Measurements from ENCODE around the gene PREX1. TPM values are rescaled to one million over a fixed set of nuclear protein-coding genes. Genes with fewer than 3 reads are reported as not detected.

PREX1 gene
- total and polyA plus RNA-seq, 2 donors (not counting 1 experiment from before 2014, with no cell fraction given): 1.0 to 3.1 TPM

GRCh38 chr20:48799328-48800105, 28.3 kb downstream of the PREX1 start:
- no peak overlapping the region for H3K9ac ChIP-seq (ENCODE audit: insufficient read depth, low read length)
- no peaks in the 10 kb centered on the region for H3K79me2 ChIP-seq (ENCODE audit: control insufficient read depth, insufficient read depth, low read length)
- H3K9me3 ChIP-seq (ENCODE audit: control insufficient read depth, insufficient read depth, low read depth, low read length): no peaks in the 10 kb centered on the region
- no peak overlapping the region for H2AFZ ChIP-seq (ENCODE audit: low read length)
- TF ChIP-seq, protein P1, sequence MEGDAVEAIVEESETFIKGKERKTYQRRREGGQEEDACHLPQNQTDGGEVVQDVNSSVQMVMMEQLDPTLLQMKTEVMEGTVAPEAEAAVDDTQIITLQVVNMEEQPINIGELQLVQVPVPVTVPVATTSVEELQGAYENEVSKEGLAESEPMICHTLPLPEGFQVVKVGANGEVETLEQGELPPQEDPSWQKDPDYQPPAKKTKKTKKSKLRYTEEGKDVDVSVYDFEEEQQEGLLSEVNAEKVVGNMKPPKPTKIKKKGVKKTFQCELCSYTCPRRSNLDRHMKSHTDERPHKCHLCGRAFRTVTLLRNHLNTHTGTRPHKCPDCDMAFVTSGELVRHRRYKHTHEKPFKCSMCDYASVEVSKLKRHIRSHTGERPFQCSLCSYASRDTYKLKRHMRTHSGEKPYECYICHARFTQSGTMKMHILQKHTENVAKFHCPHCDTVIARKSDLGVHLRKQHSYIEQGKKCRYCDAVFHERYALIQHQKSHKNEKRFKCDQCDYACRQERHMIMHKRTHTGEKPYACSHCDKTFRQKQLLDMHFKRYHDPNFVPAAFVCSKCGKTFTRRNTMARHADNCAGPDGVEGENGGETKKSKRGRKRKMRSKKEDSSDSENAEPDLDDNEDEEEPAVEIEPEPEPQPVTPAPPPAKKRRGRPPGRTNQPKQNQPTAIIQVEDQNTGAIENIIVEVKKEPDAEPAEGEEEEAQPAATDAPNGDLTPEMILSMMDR (conservative IDR thresholded peaks at IDR 0.05 in 1 of 2, IDR thresholded peaks at IDR 0.05 in 1 of 2; ENCODE audit: low read depth in 1 of 2, low read length in 2 of 2): no peak
- no peak for TF ChIP-seq EZH2 (IDR thresholded peaks at IDR 0.05; ENCODE audit: low read length, missing control alignments)
- no peak for DNase-seq (ENCODE audit: low read depth in 2 of 2)
- no peaks in the 10 kb centered on the region for H3K4me1 ChIP-seq (ENCODE audit: control insufficient read depth, extremely low read depth, insufficient read depth, low read length)
- H3K4me2 ChIP-seq (ENCODE audit: extremely low read depth, insufficient read depth, low read length): no peak overlapping the region
- H3K27me3 ChIP-seq (ENCODE audit: control insufficient read depth, insufficient read depth, low read length): no peaks in the 10 kb centered on the region
- no peaks in the 10 kb centered on the region for H4K20me1 ChIP-seq (ENCODE audit: control insufficient read depth, extremely low read depth, insufficient read depth, low read length)
- no peaks in the 10 kb centered on the region for H3K36me3 ChIP-seq (ENCODE audit: control insufficient read depth, insufficient read depth, low read length)
- no peak overlapping the region for H3K4me3 ChIP-seq (replicated peaks in 1 of 4; ENCODE audit: control extremely low read depth in 1 of 4, insufficient read depth in 1 of 4, low read depth in 3 of 4, low read length in 4 of 4)
- H3K27ac ChIP-seq (ENCODE audit: insufficient read depth, low read length): no peak overlapping the region

DNA sequence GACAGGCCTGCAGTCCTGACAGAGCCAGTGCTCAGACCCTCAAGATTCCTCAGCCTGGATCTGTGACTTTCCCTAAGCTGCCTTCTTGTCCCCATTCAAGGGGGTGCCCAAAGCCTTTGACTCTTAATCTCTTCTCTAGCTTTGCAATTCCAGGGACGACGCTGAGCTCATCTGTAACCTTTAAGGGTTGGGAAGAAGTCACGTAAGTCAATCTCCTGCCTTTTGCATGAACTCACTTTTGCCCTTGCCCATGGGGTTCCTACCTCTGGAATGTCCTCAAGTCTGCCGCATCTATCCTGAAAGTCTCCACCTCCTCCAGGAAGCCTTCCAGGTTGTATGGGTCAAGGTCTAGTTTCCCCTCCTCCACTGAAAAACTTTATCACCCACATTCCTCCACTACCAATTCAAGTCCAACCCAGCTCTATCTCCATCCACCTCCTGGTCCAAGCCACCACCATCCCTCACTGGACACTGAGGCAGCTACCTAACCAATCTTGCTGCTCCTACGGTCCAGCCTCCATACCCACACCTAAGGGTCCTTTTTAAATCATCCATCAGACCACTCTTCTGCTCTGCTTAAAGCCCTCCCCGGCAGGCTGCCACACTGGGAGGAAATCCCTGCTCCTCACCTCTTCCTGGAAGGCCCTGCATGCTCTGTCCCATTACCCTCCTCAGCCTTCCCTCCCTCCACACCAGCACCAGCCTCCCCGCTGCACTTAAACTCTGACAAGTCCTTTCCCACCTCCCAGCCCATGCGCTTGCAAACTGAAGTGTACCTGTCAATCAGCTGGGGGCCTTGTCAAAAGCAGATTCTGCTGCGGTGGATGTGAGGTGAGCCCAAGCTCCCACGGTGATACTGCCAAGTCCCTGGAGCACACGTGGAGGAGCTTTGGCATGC, 29.7 kb downstream of the PREX1 start:
- no peak for DNase-seq (ENCODE audit: low read depth in 2 of 2)
- no peak overlapping the region for H3K4me2 ChIP-seq (ENCODE audit: extremely low read depth, insufficient read depth, low read length)
- H2AFZ ChIP-seq (ENCODE audit: low read length): no peak overlapping the region
- no peak overlapping the region for H3K27ac ChIP-seq (ENCODE audit: insufficient read depth, low read length)
- H3K4me3 ChIP-seq (replicated peaks in 1 of 4; ENCODE audit: control extremely low read depth in 1 of 4, insufficient read depth in 1 of 4, low read depth in 3 of 4, low read length in 4 of 4): no peak overlapping the region
- H4K20me1 ChIP-seq (ENCODE audit: control insufficient read depth, extremely low read depth, insufficient read depth, low read length): no peaks in the 10 kb centered on the region
- no peaks in the 10 kb centered on the region for H3K79me2 ChIP-seq (ENCODE audit: control insufficient read depth, insufficient read depth, low read length)
- no peaks in the 10 kb centered on the region for H3K4me1 ChIP-seq (ENCODE audit: control insufficient read depth, extremely low read depth, insufficient read depth, low read length)
- no peak for TF ChIP-seq EZH2 (IDR thresholded peaks at IDR 0.05; ENCODE audit: low read length, missing control alignments)
- TF ChIP-seq, protein P1 (conservative IDR thresholded peaks at IDR 0.05 in 1 of 2, IDR thresholded peaks at IDR 0.05 in 1 of 2; ENCODE audit: low read depth in 1 of 2, low read length in 2 of 2): no peak
- H3K36me3 ChIP-seq (ENCODE audit: control insufficient read depth, insufficient read depth, low read length): no peaks in the 10 kb centered on the region
- H3K27me3 ChIP-seq (ENCODE audit: control insufficient read depth, insufficient read depth, low read length): no peaks in the 10 kb centered on the region
- no peaks in the 10 kb centered on the region for H3K9me3 ChIP-seq (ENCODE audit: control insufficient read depth, insufficient read depth, low read depth, low read length)
- H3K9ac ChIP-seq (ENCODE audit: insufficient read depth, low read length): no peak overlapping the region

- H3K9ac ChIP-seq (ENCODE audit: insufficient read depth, low read length): no peak overlapping the region
- no peaks in the 10 kb centered on the region for H3K4me1 ChIP-seq (ENCODE audit: control insufficient read depth, extremely low read depth, insufficient read depth, low read length)
- H3K9me3 ChIP-seq (ENCODE audit: control insufficient read depth, insufficient read depth, low read depth, low read length): no peaks in the 10 kb centered on the region
- H3K4me3 ChIP-seq (replicated peaks in 1 of 4; ENCODE audit: control extremely low read depth in 1 of 4, insufficient read depth in 1 of 4, low read depth in 3 of 4, low read length in 4 of 4): no peak overlapping the region
- no peaks in the 10 kb centered on the region for H3K27me3 ChIP-seq (ENCODE audit: control insufficient read depth, insufficient read depth, low read length)
- no peaks in the 10 kb centered on the region for H4K20me1 ChIP-seq (ENCODE audit: control insufficient read depth, extremely low read depth, insufficient read depth, low read length)
- H3K36me3 ChIP-seq (ENCODE audit: control insufficient read depth, insufficient read depth, low read length): no peaks in the 10 kb centered on the region
- H2AFZ ChIP-seq (ENCODE audit: low read length): no peak overlapping the region
- DNase-seq (ENCODE audit: low read depth in 2 of 2): no peak
- no peak overlapping the region for H3K27ac ChIP-seq (ENCODE audit: insufficient read depth, low read length)
- no peaks in the 10 kb centered on the region for H3K79me2 ChIP-seq (ENCODE audit: control insufficient read depth, insufficient read depth, low read length)
- no peak overlapping the region for H3K4me2 ChIP-seq (ENCODE audit: extremely low read depth, insufficient read depth, low read length)
- no peak for TF ChIP-seq EZH2 (IDR thresholded peaks at IDR 0.05; ENCODE audit: low read length, missing control alignments)
- TF ChIP-seq, protein P1 (conservative IDR thresholded peaks at IDR 0.05 in 1 of 2, IDR thresholded peaks at IDR 0.05 in 1 of 2; ENCODE audit: low read depth in 1 of 2, low read length in 2 of 2): no peak
Observed at GRCh38 chr20:48797275-48797825, 30.4 kb downstream of the PREX1 start.

Data from fibroblast of lung (primary cell).